RWPE2 (cell line): ENCODE data around the gene PNPLA3.
A peak's percentile ranks its signal among the peaks of the same experiment; 100 is the strongest.

Experiments used
- ATAC-seq: fragments of 200-7000 bp; cut with Tn5 transposase; 3 replicates; pipeline ENCODE4 v1.9.1; 2021; ENCODE audit warnings: low read depth
- DNase-seq: peaks from one replicate; pipeline ENCODE4 v3.0.0-alpha.2; 2020; ENCODE audit warnings: low spot score
- H3K27ac ChIP-seq: fragments of 450-650 bp; 2 replicates; pipeline ENCODE4 v1.5.1; 2017; ENCODE audit warnings: mild to moderate bottlenecking; ENCODE audit not compliant: poor library complexity, severe bottlenecking
- H3K27me3 ChIP-seq: fragments of 250-450 bp; sonication (Bioruptor Pico); 2 replicates; pipeline ENCODE4 v1.5.1; 2021; ENCODE audit warnings: mild to moderate bottlenecking, moderate library complexity; ENCODE audit not compliant: insufficient read depth, poor library complexity, severe bottlenecking
- H3K36me3 ChIP-seq: fragments of 250-450 bp; sonication (Bioruptor Pico); 2 replicates; pipeline ENCODE4 v1.5.1; 2020; ENCODE audit warnings: low read depth, mild to moderate bottlenecking, moderate library complexity
- H3K4me1 ChIP-seq: fragments of 250-450 bp; sonication (Bioruptor Pico); 2 replicates; pipeline ENCODE4 v1.5.1; 2021; ENCODE audit warnings: mild to moderate bottlenecking, moderate library complexity; ENCODE audit not compliant: insufficient read depth, poor library complexity, severe bottlenecking
- H3K4me3 ChIP-seq: fragments of 250-450 bp; sonication (Bioruptor Pico); 2 replicates; pipeline ENCODE4 v1.5.1; 2021; ENCODE audit warnings: mild to moderate bottlenecking, moderate library complexity; ENCODE audit not compliant: severe bottlenecking
- H3K9me3 ChIP-seq: fragments of 250-450 bp; sonication (Bioruptor Pico); 2 replicates; pipeline ENCODE4 v1.5.1; 2021; ENCODE audit warnings: mild to moderate bottlenecking, moderate library complexity; ENCODE audit not compliant: severe bottlenecking
- TF ChIP-seq, protein P1 (sequence below): fragments of 450-650 bp; IDR thresholded peaks from one replicate; pipeline ENCODE4 v1.5.1; 2017; ENCODE audit warnings: mild to moderate bottlenecking, moderate library complexity; ENCODE audit not compliant: poor library complexity, severe bottlenecking

Gene PNPLA3

DNA sequence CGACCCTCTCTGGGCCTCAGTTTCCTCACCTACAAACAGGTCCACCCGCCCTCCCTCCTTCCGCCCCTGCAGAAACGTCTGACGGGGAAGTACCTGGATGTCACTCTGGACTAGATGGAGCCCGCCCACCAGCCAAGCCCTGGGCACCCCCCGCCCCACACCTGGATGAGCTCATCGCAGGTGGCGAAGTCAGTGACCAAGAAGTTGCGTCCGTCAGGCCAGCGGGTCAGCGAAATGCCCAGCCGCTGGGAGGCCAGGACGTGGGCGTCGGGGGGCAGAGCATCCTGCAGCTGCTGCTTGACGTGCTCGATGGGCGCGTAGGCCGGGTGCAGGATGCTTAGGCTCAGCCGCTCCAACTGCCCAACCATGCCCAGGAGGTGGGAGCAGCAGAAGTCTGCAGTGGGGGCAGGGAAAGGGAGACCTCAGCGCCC lies 32.7 kb upstream of the PNPLA3 start:
- Histone ChIP-seq H3K9me3 (no peaks in the 10 kb centered on the region), H3K4me3 (peak overlapping the region; percentile 13), H3K36me3 (no peaks in the 10 kb centered on the region), H3K27ac (no peak overlapping the region), H3K27me3 (peaks cover 33% of the 10 kb centered on the region), H3K4me1 (no peaks in the 10 kb centered on the region)
- ATAC-seq = no peak
- DNase-seq = no peak
- TF ChIP-seq, protein P1, sequence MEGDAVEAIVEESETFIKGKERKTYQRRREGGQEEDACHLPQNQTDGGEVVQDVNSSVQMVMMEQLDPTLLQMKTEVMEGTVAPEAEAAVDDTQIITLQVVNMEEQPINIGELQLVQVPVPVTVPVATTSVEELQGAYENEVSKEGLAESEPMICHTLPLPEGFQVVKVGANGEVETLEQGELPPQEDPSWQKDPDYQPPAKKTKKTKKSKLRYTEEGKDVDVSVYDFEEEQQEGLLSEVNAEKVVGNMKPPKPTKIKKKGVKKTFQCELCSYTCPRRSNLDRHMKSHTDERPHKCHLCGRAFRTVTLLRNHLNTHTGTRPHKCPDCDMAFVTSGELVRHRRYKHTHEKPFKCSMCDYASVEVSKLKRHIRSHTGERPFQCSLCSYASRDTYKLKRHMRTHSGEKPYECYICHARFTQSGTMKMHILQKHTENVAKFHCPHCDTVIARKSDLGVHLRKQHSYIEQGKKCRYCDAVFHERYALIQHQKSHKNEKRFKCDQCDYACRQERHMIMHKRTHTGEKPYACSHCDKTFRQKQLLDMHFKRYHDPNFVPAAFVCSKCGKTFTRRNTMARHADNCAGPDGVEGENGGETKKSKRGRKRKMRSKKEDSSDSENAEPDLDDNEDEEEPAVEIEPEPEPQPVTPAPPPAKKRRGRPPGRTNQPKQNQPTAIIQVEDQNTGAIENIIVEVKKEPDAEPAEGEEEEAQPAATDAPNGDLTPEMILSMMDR = no peak

DNA sequence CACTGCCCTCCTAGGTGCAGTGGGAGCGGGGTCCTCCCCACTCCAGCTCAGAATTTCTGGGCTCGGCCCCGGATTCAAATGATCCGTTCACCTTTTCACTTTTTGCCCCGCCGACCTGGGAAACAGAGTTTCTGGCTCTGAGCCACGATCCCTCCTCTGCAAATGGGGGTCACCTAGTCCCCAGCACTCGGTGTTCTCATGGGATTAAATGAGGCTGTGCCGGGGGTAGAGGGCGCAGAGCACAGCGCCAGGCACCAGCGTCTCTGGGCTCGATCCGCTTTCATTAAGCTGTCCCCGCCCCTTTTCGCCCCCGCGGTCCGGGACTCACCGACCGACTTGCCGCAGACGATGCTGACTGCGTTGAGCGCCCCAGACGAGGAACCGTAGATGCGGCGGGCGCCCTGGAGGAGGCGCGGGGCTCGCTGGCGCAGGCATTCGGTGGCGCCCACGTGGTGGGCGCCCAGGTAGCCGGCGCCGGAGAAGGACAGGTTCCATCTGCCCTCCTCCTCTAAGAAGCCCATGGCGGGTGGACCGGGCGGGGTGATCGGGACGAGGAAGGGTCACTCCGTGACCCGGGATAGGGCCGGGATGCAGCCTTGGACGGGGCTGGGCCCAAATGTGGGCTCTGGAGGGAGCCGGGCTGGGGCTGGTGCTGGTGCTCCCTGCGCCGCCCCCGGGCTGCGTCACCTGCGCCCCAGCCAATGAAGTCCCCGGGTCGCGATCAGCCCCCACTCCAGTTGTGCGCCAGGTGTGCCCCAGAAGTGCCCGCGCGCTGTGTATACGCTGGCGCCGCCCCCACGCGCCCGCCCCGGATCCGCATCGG lies 32.0 kb upstream of the PNPLA3 start, which contains the start of gene PNPLA5:
Gene PNPLA5, minus strand, starts transcription at position 654 of the 823 bp plus-strand sequence. Its CDS starts 133 bp downstream, at position 521.
- ATAC-seq = peak; percentile 51; the same call in 2 of the 3 replicates
- Histone ChIP-seq H3K36me3 (no peaks in the 10 kb centered on the region), H3K4me3 (peak within 1 kb of the TSS; percentile 13), H3K4me1 (no peaks in the 10 kb centered on the region), H3K9me3 (no peaks in the 10 kb centered on the region), H3K27me3 (peaks cover 33% of the 10 kb centered on the region), H3K27ac (no peak within 1 kb of the TSS)
- no peak for DNase-seq
- TF ChIP-seq, protein P1 = peak; percentile 6

DNA sequence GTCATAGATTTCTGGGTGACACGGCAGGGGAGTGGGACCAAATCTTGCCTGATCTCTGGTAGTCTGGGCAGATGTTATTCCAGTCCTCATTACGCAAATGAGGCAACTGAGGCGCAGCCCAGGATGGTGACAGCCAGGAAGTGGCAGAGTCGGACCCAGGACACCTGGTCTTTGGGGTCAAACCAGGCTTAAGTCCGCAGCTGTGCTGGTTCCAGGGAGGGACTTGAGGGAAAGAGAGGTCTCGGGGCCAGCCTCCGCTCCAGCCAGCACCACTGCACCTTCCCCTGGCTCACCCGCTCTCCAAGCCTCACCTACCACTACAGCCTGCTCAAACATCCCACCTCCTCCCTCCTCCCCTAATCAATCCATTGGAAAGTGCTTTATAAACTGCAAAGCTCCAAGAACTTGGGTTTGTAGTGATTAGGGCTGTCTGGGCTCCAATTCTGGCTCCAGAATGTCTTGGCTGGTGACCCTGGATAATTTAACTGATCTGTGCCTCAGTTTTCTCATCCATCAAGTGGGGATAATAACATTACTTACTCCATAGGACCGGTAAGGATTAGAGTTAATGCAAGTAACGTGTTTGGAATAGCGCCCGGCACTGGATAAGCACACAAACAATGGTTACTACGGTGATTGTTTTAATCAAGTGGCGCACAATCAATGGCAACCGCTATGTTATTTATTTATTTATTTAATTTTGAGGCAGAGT lies 31.3 kb upstream of the PNPLA3 start:
- H3K36me3 ChIP-seq = no peaks in the 10 kb centered on the region
- no peak overlapping the region for H3K27ac ChIP-seq
- no peaks in the 10 kb centered on the region for H3K9me3 ChIP-seq
- ATAC-seq (no peak), DNase-seq (no peak)
- TF ChIP-seq, protein P1 = no peak
- H3K4me1 ChIP-seq = no peaks in the 10 kb centered on the region
- peaks cover 33% of the 10 kb centered on the region for H3K27me3 ChIP-seq
- H3K4me3 ChIP-seq = no peak overlapping the region

DNA sequence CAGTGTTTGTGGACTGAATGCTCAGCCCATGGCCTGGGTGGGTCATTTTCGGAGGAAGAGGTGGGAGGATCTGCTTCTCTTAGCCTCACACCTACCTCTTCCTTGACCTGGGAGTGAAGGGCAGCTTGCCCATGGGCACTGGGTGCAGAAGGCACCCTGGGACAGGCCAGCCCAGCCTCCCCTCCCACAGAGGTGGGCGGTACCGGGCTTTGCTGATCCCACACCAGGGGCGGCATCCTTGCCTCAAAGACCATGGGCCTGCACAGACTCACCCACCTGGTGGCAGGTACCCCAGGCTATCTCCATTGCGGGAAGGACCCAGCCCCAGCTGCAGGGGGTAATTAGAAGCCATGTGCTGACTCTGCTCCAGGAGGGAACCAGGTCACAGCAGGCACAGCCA lies 30.3 kb upstream of the PNPLA3 start:
- H3K27me3 ChIP-seq = peaks cover 33% of the 10 kb centered on the region
- H3K36me3 ChIP-seq = no peaks in the 10 kb centered on the region
- no peak overlapping the region for H3K4me3 ChIP-seq
- peaks cover 8% of the 10 kb centered on the region for H3K4me1 ChIP-seq
- DNase-seq = peak; percentile 36
- no peak for ATAC-seq
- H3K27ac ChIP-seq = no peak overlapping the region
- no peaks in the 10 kb centered on the region for H3K9me3 ChIP-seq
- TF ChIP-seq, protein P1 = no peak

DNA sequence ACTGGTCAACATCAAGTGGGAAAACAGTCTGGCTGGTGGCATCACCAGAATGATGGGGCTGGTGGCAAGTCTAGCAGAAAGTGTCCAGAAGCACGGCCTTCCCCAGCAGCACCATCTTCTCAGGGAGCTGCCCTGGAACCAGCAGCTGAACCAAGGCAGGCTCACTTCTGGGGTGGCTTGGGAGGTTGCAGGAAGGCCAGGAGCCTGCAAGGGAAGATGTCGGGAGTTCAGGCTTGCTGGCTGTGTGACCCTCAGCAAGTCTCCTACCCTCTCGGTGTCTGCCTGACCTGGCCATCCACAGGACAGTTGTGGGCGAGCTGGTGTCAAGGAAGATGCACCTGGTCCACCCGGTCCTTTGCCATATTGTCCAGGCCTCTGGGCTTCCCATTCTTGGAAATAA lies 29.5 kb upstream of the PNPLA3 start:
- no peak overlapping the region for H3K4me3 ChIP-seq
- DNase-seq (no peak), ATAC-seq (no peak)
- H3K36me3 ChIP-seq = no peaks in the 10 kb centered on the region
- H3K4me1 ChIP-seq = peaks cover 8% of the 10 kb centered on the region
- peaks cover 31% of the 10 kb centered on the region for H3K27me3 ChIP-seq
- TF ChIP-seq, protein P1 = no peak
- no peaks in the 10 kb centered on the region for H3K9me3 ChIP-seq
- no peak overlapping the region for H3K27ac ChIP-seq
